ENCODE results near the gene FLCN. TPM values are rescaled to one million over a fixed set of nuclear protein-coding genes. Genes with fewer than 3 reads are reported as not detected.

The FLCN gene, protein sequence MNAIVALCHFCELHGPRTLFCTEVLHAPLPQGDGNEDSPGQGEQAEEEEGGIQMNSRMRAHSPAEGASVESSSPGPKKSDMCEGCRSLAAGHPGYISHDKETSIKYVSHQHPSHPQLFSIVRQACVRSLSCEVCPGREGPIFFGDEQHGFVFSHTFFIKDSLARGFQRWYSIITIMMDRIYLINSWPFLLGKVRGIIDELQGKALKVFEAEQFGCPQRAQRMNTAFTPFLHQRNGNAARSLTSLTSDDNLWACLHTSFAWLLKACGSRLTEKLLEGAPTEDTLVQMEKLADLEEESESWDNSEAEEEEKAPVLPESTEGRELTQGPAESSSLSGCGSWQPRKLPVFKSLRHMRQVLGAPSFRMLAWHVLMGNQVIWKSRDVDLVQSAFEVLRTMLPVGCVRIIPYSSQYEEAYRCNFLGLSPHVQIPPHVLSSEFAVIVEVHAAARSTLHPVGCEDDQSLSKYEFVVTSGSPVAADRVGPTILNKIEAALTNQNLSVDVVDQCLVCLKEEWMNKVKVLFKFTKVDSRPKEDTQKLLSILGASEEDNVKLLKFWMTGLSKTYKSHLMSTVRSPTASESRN
- total RNA-seq (10 to 100 TPM; 26.4 to 45.7 (median 35.8) TPM), polyA plus RNA-seq (10 to 100 TPM; 16.0 to 78.2 TPM)
- long read RNA-seq, donor 1, transcript FLCN-201 (14 exons, 3,638 nt), result major isoform, 21 of 55 reads
- long read RNA-seq, donor 1, transcript FLCN-203 (8 exons, 1,692 nt), result minor isoform, 7 of 55 reads
- long read RNA-seq, donor 1, partial matches to known transcripts, result 14 of 55 reads
- long read RNA-seq, donor 1, other reads (novel, unspliced or antisense), result 11 of 55 reads
- long read RNA-seq, donor 2, transcript FLCN-203 (8 exons, 1,692 nt), result minor isoform, 5 of 81 reads
- long read RNA-seq, donor 2, transcript FLCN-201 (14 exons, 3,638 nt), result major isoform, 46 of 81 reads
- long read RNA-seq, donor 2, partial matches to known transcripts, result 17 of 81 reads
- long read RNA-seq, donor 2, other reads (novel, unspliced or antisense), result 13 of 81 reads
- long read RNA-seq, donor 3, transcript FLCN-201 (14 exons, 3,638 nt), result major isoform, 31 of 77 reads
- long read RNA-seq, donor 3, transcript FLCN-203 (8 exons, 1,692 nt), result minor isoform, 12 of 77 reads
- long read RNA-seq, donor 3, partial matches to known transcripts, result 14 of 77 reads
- long read RNA-seq, donor 3, other reads (novel, unspliced or antisense), result 20 of 77 reads

DNA sequence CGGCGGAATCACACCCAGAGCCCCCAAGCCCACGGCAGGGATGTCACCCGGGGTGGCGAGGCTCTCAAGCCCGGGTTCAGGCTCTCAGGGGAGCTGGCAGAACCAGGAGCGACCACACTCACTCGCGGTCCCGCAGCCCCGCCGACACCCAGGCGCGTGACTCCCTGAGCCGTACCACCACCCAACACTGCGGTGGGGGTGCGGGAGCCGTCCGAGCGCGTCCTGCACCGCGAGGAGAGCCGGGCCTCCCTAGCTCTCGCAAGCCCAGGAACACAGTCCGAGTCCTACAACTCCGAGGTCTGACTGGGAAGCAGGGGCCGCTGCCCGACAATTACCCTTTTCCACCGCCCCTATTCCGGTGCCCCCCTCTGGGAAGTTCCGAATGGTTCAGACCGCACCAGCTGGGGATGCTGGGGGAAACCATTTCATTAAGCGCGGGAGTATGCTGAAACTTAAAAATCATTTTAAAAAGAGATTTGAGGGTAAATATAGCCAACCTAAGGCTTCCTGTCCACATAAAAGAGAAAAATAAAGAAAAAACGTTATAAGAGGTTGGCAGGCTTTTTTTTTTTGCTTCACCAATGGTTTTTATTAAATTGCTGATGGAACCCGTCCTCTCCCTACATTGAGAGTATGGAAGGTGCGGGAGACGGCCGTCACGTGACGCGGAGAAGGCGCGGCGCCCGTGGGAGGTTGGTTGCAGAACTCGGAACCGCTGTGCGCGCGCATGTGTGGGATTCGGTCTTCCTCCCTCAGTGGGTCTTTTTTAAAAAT lies at the start of gene FLCN:
TSS of gene FLCN (minus strand) at position 143 of the 774 bp plus-strand sequence. CDS start 9,031 bp downstream, outside the sequence.
- H3K9me3 ChIP-seq, result no peaks in the 10 kb centered on the region
- peak within 1 kb of the TSS; percentile 88 to 99 (median 98) for H3K27ac ChIP-seq
- no peaks in the 10 kb centered on the region for H3K27me3 ChIP-seq
- TF ChIP-seq, protein P1, sequence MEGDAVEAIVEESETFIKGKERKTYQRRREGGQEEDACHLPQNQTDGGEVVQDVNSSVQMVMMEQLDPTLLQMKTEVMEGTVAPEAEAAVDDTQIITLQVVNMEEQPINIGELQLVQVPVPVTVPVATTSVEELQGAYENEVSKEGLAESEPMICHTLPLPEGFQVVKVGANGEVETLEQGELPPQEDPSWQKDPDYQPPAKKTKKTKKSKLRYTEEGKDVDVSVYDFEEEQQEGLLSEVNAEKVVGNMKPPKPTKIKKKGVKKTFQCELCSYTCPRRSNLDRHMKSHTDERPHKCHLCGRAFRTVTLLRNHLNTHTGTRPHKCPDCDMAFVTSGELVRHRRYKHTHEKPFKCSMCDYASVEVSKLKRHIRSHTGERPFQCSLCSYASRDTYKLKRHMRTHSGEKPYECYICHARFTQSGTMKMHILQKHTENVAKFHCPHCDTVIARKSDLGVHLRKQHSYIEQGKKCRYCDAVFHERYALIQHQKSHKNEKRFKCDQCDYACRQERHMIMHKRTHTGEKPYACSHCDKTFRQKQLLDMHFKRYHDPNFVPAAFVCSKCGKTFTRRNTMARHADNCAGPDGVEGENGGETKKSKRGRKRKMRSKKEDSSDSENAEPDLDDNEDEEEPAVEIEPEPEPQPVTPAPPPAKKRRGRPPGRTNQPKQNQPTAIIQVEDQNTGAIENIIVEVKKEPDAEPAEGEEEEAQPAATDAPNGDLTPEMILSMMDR (IDR thresholded peaks at IDR 0.05), result no peak
- peak within 1 kb of the TSS; percentile 85 to 100 (median 94) for H3K4me3 ChIP-seq
- peaks cover 0 to 11% (median 0%) of the 10 kb centered on the region in 9 donors for H3K36me3 ChIP-seq
- intact Hi-C loops (cut with DNase I), result loop anchor here in 8 of 10 donors (2.0 to 10.0 kb wide), 8 partner anchors 45 to 235 kb away; partner anchors contain the start of gene COPS3 (in 1 of the 8)
- 0 to 1% methylated on average over 53 of the region's 53 CpGs for WGBS, 2 donors
- DNase-seq (peak; percentile 92 to 94), ATAC-seq (peak; percentile 94 to 98 (median 96))
- peaks cover 2 to 46% (median 34%) of the 10 kb centered on the region in 9 donors for H3K4me1 ChIP-seq

DNA sequence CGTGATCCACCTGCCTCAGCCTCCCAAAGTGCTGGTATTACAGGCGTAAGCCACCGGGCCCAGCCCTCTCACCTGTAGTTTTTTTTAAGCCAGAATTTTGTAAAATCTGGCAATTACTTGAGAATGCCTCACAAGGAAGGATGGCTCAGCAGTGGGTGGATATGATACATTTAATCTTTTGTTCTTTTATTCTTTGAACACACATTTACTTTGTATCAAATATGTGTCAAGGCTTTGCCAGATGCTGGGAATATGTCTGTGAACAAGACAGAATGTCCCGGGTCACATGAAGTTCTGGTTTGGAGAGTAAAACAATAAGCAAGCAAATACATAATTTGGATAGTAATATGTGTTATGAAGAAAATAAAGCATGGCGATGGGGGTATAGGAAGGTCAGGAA lies 49.0 kb upstream of the FLCN start:
- no peak for DNase-seq
- no peaks in the 10 kb centered on the region for H3K9me3 ChIP-seq
- ATAC-seq, result no peak
- 90 to 95% methylated on average over 5 of the region's 5 CpGs for WGBS, 2 donors
- no peak overlapping the region for H3K4me3 ChIP-seq
- TF ChIP-seq, protein P1 (IDR thresholded peaks at IDR 0.05), result no peak
- no peaks in the 10 kb centered on the region for H3K36me3 ChIP-seq
- intact Hi-C loops (cut with DNase I), result no loop called here
- H3K27ac ChIP-seq, result no peak overlapping the region
- no peaks in the 10 kb centered on the region for H3K27me3 ChIP-seq
- peaks cover 0 to 6% (median 4%) of the 10 kb centered on the region in 9 donors for H3K4me1 ChIP-seq

DNA sequence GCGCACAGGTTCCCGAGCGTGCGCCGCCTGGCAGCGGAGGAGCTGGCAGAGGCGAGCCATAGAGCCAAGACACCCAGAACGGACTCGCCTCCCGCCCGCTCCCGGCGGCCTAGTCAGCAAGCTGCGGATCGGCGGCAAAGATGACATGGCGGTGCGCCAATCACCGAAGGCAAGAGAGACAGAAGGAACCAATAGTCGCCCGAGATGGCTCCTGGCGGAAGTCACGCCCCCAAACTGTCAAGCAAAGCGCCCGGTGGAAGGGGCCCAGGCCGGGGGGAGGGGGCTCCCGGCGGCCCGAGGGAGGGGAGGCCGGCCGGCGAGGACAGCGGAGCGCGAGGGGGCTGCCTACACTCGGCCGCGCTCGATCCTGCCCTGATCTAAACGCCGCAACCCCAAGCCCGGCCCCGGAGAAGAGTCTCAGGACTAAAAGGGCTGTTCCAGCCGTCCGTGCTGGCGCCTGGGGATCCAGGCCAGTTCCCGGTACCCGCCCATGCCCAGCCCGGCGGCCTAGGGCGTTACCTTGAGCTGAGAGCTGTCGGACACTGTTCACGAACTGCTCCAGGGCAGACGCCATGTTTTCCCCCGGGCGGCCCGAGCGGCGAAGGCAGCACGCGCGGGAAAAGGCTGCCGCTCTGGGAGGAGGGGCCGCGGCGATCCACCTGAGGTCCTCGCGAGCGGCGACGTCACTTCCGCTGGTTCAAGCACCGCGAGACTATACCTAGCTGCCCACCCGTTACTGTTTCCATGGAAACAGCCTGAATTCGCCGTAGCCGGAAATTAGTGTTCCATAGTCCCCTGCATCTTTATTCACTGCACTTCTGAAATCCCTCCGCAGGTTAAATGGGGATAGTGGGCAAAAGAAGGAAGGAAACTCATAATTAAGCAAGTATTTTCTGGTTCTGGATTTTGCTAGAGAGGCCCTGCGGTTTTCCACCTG lies 43.9 kb upstream of the FLCN start, which contains the start of gene COPS3:
TSS of gene COPS3 (minus strand) at position 634 of the 937 bp plus-strand sequence. CDS start at position 574, 60 bp downstream.
- H3K36me3 ChIP-seq, result peaks cover 0 to 8% (median 0%) of the 10 kb centered on the region in 9 donors
- H3K4me3 ChIP-seq, result peak within 1 kb of the TSS; percentile 85 to 100 (median 94)
- H3K27me3 ChIP-seq, result no peaks in the 10 kb centered on the region
- 0 to 1% methylated on average over 79 to 80 of the region's 80 CpGs for WGBS, 2 donors
- H3K27ac ChIP-seq, result peak within 1 kb of the TSS; percentile 95 to 100 (median 98)
- TF ChIP-seq, protein P1 (IDR thresholded peaks at IDR 0.05), result no peak
- H3K4me1 ChIP-seq, result peaks cover 0 to 47% (median 33%) of the 10 kb centered on the region in 9 donors
- intact Hi-C loops (cut with DNase I), result loop anchor here in 2 of 10 donors (2.0 to 5.0 kb wide), 2 partner anchors 44 to 128 kb away; partner anchors contain the start of gene FLCN (in 1 of the 2)
- DNase-seq (peak; percentile 99), ATAC-seq (peak; percentile 96 to 98 (median 97))
- H3K9me3 ChIP-seq, result no peaks in the 10 kb centered on the region

Data from heart right ventricle (tissue), 16 donors.